ENCODE results near the gene OR6K3.
"Not testable (repeated sequence)": the region's sequence is repeated elsewhere in the genome, so short reads cannot be mapped to it uniquely, and the experiment has no call there.

Gene OR6K3

GRCh38 chr1:158720620-158721019 lies at the start of gene OR6K3:
Gene OR6K3 (minus strand): TSS chr1:158720720. CDS start chr1:158718115, 2,605 bp downstream.
- DNase-seq: no peak

GRCh38 chr1:158754420-158754819 lies 33.9 kb upstream of the OR6K3 start, which contains the start of gene OR6K6:
Gene OR6K6 (plus strand): TSS chr1:158754720. CDS start chr1:158754888, 168 bp downstream.
- no peak for DNase-seq

GRCh38 chr1:158752155-158752712 lies 31.7 kb upstream of the OR6K3 start:
- DNase-seq: no peak

GRCh38 chr1:158735848-158736247 lies 15.3 kb upstream of the OR6K3 start:
- no peak for DNase-seq

GRCh38 chr1:158732524-158732923 lies 12.0 kb upstream of the OR6K3 start:
- no peak for DNase-seq

- no peak for DNase-seq
Measured at GRCh38 chr1:158731707-158732106, 11.2 kb upstream of the OR6K3 start.

- DNase-seq: no peak
Measured at GRCh38 chr1:158730453-158730852, 9.9 kb upstream of the OR6K3 start.

GRCh38 chr1:158728510-158729225 lies 8.1 kb upstream of the OR6K3 start:
- DNase-seq: no peak

- no peak for DNase-seq
Measured at GRCh38 chr1:158724442-158724841, 3.9 kb upstream of the OR6K3 start.

- no peak for DNase-seq
Measured at GRCh38 chr1:158719664-158720063, 856 bp downstream of the OR6K3 start.

- DNase-seq: no peak
Measured at GRCh38 chr1:158717344-158717743, 3.2 kb downstream of the OR6K3 start.

- no peak for DNase-seq
Measured at GRCh38 chr1:158716335-158716734, 4.2 kb downstream of the OR6K3 start.

- DNase-seq: no peak
Measured at GRCh38 chr1:158714754-158715153, 5.8 kb downstream of the OR6K3 start.

GRCh38 chr1:158711098-158711497 lies 9.4 kb downstream of the OR6K3 start:
- DNase-seq: no peak

- DNase-seq: no peak
Measured at GRCh38 chr1:158706096-158706495, 14.4 kb downstream of the OR6K3 start.

GRCh38 chr1:158700552-158700951 lies 20.0 kb downstream of the OR6K3 start, which contains the start of gene OR6K2:
Gene OR6K2 (minus strand): TSS chr1:158700652. CDS start chr1:158700652, 0 bp downstream.
- no peak for DNase-seq

- no peak for DNase-seq
Measured at GRCh38 chr1:158694596-158694995, 25.9 kb downstream of the OR6K3 start.

GRCh38 chr1:158692356-158692755 lies 28.2 kb downstream of the OR6K3 start:
- no peak for DNase-seq

GRCh38 chr1:158691907-158692306 lies 28.6 kb downstream of the OR6K3 start:
- no peak for DNase-seq

- DNase-seq: not testable (repeated sequence)
Measured at GRCh38 chr1:158691149-158691548, 29.4 kb downstream of the OR6K3 start.

- DNase-seq: no peak
Measured at GRCh38 chr1:158689875-158690274, 30.6 kb downstream of the OR6K3 start.

GRCh38 chr1:158689110-158689509 lies 31.4 kb downstream of the OR6K3 start:
- DNase-seq: no peak

- DNase-seq: not testable (repeated sequence)
Measured at GRCh38 chr1:158688343-158688742, 32.2 kb downstream of the OR6K3 start.

- no peak for DNase-seq
Measured at GRCh38 chr1:158687037-158687436, 33.5 kb downstream of the OR6K3 start.

Data from activated CD4-positive, alpha-beta T cell treated with anti-CD3 and anti-CD28 coated beads for 48 hours (primary cell).